AML-193 (cell line): ENCODE measurements around the gene JAZF1.

Source experiments
- DNase-seq, 2 experiments: peaks; one replicate each; lab custom pipeline; 2025; lab: John Stamatoyannopoulos, UW

Gene JAZF1

DNA sequence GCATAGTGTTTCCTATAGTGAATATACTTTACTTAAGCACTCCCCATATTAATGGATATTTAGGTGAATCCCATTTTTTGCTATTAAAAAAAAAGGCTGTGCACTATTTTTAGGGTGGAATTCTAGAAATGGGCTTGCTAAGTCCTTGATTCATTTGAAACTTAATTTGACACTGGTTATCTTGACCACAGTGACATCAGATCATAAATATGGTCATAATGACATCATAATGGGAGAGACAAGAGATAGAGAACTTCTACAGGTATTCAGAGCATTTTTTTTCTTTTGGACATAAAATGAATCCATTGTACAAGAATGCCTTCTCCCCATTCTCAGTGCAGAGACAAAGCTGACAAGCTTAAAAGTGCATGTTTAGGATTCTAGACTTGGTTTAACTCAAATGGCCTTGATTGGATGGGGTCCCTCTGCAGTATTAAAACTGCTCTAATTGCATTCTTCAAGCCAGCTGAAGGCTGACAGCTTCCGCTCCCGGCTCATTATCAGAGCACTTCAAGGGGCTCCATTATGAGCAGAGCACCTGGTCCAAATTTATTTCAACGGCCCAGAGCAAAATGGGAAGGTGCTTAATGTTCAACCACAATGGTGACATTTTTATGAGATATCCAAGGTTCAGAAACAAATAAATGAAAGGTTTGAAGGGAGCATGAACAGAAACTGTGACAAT lies 104.8 kb downstream of the JAZF1 start:
- DNase-seq, result no peak

DNA sequence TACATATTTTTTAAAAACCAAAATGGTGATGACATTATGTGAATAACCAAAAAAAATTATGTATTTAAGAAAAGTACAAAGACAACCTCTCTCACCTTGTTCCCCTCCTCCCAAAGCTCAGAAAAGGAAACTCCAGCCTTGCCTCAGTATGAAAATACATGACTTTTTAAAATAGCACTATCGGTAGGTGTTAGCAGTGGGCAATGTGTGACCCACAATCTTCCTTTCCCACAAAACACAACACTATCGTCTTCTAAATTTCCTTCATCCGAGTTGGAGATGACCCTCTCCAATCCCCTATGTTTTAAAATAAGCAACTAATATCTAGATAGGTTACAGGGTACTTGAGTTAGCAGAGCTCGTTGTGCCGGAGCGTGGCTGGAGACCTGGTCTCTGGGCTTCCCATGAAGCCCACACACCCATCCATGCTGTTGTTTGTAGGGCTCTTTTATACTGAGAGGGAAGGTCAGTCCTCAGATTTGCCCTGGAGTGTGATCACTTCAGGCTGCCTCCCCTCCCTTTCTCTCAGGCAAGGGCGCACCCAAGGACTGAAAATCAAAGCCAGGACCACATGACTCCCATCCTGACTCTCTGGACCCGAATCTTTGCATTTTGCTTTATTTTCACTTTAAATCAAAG lies 107.6 kb downstream of the JAZF1 start:
- no peak for DNase-seq

DNA sequence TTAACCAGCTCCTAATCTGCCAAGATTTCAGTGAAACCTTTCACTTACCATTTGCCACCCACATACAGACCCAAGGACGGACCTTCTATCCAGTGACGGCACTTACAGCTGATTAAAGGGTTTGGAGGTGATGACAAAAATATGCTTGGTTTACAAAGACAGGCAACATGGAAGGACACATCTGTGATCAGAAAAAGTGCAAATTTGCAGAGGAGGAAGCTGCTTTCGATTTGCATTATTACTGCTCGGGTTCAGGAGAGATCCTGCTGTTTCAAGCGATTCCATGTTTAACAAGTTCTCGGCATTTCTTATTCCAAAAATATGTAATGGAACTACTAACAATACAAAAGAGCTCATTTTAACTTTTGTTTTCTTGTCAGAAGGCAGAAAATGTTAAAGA lies 109.0 kb downstream of the JAZF1 start:
- no peak for DNase-seq

DNA sequence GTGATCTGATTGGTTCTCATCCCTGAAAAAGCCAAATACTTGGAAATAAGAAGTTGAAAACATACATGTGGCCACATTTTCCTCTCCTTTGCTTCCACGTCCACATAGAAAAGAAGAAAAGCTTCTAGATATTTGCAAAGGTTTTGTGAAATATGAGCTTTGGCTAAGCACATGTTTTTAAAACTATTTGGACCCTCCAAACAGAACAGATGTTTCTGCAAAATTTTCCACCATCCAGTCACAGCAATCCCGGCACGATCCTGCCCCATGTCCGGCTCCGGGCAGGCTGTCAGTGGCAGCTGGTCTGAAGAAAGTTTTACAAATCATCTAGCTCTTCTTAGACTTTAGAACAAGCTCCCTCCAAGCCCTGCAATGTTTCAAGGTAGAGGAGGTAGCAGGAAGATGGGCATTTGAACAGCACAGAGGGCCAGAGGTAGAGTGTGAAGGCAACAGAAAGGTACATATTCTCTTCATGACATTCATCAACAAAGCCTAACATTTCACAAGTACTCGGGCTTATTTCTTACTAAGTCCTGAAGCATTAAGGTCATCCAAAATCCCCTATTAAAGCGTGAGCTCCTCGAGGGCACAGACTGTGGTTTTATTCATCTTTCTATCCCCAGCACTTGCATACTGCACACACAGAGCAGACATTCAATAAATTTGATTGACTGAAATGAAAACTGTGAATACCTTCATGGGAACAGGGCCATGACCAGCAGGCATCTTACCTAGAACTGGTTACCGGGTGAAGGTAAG lies 110.1 kb downstream of the JAZF1 start:
- DNase-seq, result no peak

DNA sequence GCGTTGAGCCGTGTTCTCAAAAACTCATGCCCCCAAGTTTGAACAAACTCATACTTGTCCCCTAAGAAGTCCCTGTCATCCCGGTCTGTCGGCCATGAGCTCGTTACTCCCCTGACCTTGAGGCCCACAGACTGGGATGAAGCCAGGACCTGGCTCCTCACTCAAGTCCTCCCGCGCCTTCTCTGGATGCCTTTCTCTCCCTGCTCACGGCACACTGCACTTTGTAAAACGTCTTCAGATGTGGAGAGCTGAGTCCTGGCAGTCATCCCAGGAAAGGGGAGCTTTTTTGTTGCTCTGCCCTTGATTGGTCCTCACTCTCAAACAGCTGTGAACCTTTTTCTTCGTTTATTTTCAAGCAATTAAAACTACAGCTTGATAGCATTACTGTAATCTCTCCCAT lies 110.8 kb downstream of the JAZF1 start:
- DNase-seq, result no peak

DNA sequence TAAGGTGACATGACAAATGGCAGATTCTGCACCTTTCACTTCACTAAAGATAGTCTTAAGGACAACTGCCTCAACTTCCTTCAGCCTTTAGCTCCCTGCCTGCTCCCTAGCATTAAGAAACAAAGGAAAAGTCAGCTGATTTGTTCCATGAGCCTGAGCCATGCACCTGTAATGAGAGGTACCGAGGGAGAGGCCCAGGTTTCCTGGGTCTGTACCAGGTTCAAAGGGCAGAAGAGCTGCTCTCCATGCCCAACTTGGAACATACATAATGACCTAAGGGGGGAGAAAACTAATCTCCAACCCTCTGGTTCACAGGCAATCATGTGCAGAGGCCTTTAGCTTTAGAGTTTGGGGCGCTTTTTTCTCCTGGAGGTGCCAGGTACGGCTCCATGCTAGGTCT lies 111.2 kb downstream of the JAZF1 start:
- DNase-seq, result no peak

DNA sequence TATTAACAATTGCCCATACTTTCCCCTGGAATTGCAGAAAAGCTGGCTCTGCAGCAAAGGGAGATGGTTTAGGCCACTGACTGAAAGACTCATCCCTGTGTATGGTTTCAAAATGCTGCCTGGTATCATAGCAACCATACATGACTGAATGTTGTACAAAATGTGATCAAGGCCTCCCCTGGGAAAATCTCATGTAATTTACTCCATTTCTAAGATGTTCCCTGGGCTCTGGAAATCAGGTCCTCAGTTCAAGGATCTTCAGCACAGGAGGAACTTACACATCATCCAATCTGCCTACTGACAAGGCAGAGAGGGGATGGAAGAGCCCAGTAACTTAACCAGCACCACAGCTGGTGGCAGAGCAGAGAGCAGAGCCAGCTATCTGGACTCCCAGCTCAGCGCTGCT lies 111.8 kb downstream of the JAZF1 start:
- no peak for DNase-seq

DNA sequence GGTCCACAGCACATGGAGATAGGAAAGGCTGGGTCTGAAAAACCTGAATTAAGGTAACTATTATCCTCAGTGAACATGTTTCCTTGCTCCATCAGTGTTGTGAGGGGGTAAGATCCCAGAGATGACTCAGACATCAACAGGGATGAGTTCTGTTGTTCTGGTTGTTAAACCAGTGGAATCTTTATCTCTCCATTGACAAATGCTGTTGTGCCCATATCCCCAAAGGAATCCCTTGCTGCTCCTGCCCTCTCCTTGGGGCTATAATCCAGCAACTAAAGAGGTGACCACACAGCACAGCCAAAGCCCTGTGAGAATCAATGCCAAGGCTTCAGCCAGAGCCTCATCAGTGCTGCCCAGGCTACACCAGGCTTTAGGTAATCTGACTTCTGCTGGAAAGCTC lies 113.4 kb downstream of the JAZF1 start:
- DNase-seq, result no peak

DNA sequence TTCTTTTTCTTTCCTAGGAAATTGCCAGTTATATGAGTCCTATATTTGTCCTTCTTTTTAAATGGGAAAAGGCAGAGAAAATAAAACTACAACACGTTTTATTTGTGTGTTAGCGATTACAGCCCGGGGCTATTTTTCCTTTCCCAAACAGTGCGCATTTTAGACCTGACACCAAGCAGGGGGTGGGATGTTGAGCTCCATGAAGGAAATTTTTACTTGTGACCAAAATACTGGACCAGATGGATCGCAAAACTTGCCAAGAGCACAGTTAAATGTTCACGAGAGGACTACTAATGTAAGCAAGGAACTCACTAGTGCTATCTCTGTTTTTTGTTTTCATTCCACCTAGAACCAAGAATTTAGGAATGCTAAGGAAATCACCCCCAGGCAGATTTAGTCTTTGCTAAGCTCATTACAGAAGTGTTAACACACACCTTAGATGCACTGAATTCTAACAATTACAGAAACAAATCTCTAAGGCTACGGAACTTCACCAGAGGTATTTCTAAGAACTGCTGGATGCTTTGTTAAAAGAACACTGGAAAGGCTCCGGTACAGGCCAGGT lies 114.8 kb downstream of the JAZF1 start:
- no peak for DNase-seq

DNA sequence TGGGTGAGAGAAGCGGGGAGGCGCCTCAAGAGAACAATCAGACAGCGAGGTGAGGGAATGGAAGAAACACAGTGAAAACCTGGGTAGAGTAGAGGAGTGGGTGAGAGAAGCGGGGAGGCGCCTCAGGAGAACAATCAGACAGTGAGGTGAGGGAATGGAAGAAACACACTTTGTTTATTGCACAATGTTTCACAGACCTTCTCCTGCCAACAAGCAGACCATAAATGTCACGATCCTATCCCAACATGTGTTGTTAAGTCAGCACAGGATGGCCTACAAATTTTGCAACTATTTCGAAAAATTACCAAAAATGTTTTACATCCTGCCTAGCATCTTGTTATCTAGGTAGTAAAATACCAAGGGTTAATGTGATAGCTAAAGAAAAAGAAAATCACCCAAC lies 115.3 kb downstream of the JAZF1 start:
- peak; percentile 63 to 67 for DNase-seq

DNA sequence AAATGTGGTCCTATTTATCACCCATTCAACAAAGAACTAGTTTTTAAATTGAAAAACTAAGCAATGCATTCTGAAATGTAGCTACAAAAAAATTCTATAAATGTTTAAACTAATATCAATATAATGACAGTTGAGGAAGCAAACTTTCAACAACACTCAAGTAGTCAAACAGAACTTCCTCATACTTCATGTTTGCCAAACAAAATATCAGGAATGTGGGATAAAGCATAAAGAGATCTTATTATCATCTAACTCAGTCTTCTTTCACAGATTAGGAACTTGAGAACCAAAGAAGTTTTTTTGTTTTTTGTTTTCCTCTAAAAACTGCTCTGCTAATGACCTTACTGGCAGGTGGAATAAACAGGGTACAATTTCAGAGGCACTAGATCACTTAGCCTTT lies 116.2 kb downstream of the JAZF1 start:
- no peak for DNase-seq

DNA sequence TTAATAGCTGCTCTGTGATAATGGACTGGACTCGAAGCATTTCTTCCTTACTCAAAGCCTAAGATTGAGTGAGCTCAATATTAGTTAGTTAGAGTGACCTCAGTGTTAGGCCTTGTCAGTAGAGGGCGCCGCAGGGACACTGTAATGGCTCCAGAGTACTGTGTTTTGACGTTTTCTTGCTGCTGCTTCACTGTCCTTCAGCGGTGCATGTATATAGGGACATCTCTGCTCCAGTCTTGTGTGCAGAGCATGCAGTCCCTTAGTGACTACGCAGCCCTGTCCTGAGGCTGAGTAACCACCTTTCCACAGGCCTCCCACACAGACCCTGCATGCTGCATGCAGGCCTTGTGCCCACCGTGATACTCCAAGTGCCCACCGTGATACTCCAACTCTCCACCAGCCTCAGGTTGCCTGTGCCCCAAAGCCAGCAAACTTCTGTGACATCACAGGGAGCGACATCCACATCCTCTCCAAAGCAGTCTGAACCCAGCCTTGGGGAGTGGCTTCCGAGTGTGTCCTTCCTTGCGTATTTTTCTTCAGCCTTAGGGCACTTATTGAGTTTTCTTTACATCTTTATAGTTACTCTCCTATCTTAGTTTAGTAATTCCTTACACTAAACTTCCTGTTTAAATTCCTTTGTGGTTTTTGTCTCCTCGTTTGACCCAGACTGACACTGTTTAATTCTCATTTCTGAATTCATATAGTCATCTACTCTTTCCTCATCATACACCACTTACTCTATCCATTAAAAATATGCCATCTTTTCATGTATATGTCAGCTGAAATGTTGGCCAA lies 118.2 kb downstream of the JAZF1 start:
- DNase-seq, result peak; percentile 77 to 79

DNA sequence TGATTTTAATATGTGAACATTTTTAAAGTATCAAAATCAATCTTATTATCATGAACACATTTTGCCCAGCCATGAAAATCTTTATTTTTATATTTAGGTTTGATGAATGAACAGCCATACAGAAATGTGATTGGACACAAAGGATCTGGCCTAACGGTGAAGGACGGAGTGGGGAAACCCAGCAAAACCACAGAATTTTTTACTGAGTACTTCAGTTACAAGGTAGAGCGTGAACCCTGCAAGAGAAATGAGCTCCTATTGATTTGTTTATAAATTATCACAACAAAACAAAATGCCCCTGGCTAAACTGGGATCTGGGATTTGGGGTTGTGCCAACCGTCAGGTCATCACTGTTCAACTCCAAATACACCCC lies 118.8 kb downstream of the JAZF1 start:
- no peak for DNase-seq

DNA sequence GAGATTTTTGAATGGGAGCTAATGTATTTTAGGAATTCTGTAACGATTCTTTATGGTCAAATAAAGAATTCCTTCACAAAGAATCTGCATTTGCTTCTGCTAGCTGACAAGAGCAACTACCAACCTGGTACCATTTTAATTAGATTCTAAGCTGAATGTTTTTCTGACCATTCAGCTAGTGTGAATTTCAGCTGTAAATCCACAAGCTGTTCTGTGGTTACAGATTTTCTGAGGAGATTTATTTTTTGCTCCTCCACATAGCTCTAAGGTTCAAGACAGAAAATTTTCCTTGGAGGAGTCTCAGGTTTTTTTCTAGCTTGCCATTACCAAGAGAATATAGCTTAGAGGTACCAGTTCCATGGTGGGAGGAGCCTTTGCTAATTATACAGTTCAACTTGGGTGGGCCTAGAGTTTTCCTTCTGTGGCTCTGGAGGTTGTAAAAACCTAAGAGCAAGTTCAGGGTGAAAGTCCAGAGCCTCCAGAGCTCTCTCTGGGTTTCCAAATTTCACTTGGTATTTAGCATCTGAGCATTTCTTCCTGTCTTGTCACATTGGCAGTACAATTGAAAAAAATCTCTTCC lies 120.1 kb downstream of the JAZF1 start:
- DNase-seq, result no peak

DNA sequence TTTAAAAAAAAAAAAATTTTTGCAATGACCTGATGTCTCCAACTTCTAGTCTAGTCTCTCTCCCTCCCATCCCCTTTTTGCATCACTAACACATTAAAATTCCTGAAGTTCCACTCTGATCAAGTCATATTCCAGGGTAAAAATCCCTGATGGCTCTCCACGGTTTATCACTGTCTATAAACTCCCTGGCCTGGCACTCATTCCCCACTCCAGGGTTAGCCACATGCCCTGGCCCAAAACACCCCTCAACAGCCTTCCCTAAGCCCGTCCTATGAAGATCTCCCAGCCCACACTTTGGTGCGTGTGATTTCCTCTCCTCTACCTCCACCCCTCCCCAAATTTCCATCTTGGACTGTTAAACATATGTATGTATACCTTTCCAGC lies 125.4 kb downstream of the JAZF1 start:
- no peak for DNase-seq

DNA sequence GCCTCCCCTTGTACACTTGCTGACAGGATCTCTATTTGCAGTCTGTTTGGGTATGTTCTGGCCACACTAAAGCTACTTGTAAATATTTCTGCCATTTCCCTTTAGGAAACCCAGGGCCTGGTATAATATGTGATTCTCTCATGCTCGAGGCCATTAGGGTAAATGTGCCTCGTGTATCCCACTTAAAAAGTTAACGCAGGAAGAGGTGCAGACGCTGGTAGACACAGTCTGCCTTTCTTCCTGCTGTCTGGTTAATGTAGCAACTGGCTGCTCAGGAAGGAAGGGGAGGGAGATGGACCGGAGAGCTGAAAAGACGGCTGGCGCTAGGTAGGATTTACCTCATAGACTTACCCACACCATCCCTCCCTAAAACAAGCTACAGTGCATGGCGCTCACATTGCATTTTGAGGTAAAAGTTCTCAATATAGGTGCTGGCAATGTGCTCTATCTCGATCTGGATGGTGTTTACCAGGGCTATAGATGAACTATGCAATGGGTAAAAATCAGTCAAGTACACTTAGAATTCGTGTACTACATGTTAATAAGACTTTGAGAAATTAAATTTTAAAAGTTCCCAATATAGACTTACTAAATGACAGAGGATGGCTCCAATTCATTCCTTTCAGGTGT lies 125.9 kb downstream of the JAZF1 start:
- no peak for DNase-seq

DNA sequence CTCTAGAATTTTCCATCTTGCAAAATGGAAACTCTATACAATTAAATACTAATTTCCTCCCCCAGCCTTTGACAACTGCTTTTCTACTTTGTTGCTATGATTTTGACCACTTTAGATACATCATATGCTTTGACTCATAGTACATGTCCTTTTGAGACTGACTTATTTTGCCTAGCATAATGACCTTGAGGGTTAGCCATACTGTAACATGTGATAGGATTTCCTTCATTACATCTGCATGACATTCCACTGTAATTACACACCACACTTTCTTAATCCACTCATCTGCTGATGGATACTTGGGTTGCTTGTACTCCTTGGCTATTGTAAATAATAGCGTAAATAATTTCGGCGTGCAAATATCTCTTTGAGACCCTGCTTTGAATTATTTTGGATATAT lies 127.7 kb downstream of the JAZF1 start:
- DNase-seq, result no peak

DNA sequence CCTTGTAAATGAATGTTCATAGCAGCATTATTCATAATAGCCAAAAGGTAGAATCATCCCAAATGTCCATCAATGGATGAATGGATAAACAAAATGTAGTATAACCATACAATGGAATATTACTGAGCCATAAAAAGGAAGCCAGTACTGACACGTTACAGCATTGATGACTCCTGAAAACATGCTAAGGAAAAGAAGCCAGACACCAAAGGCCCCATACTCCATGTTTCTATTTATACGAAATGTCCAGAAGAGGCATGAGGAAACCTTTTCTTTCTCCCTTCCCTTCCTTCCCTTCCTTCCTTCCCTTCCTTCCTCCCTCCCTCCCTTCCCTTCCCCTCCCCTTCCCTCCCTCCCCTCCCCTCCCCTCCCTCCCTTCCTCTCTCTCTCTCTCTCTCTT lies 131.9 kb downstream of the JAZF1 start:
- DNase-seq, result no peak

DNA sequence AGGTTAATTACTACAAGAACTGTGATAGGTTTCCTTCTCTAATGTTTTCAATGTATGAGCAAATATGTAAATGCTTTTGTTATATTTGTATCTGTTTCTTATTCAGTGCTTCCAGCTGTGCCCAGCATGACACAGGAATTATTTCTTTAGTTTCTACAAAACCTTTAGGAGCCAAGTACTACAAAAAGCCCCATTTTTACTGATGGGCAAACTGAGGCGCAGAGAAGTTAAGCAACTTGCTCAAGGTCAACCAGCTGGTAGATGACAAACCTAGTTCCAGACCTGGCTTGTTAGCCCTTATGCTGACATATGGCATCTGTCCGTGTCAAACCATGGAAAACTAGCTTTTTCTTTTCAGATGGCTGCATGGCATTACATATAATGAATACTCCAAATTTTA lies 134.6 kb downstream of the JAZF1 start:
- no peak for DNase-seq

DNA sequence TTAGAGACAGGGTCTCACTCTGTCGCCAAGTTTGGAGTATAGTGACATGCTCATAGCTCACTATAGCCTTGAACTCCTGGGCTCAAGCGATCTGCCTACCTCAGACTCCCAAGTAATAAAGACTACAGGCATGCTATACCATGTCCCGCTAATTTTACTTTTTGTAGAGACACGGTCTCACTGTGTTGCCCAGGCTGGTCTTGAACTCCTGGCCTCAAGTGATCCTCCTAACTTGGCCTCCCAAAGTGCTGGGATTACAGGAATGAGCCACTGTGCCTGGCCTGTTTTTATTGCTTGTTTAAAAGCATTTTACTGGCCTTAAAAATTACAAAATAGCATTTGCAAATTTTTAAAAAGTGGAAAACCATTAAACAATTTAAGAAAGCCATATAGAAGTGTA lies 135.0 kb downstream of the JAZF1 start:
- DNase-seq, result no peak

DNA sequence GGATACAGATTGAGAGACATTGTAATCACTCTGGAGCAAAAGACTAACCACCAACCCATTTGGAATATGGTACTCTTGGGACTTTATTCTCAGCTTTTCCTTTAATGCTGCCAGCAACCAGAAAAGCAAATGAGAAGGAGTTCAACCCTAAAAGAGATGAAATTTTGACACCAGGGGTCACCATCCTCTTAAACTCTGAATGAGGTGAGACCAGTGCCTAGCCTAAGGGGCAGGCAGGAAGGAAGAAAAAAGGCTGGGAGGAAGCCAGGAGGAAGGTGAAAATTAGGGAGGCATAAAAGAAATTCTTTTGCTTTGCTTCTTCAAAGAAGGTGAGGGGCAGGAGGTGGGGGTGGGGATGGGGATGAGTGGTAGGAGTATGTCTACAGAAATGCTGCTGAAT lies 135.8 kb downstream of the JAZF1 start:
- DNase-seq, result no peak

DNA sequence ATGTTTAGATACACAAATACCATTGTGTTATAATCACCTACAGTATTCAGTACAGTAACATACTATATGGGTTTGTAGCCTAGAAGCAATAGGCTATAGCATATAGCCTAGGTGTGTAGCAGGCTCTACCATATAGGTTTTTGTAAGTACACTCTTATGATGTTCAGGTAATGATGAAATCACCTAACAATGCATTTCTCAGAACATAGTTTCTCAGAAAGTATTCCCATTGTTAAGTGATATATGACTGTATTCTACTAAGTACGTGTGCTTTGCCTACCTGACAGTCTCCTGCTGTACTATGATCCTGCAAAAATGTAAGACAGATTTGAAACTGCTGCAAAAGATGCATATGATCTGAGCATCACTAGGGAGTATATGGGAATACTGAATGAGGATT lies 137.9 kb downstream of the JAZF1 start:
- DNase-seq, result no peak
